ENCODE measurements around the gene RPL29.

RPL29 gene

GRCh38 chr3:51955175-51955892 is 40.4 kb downstream of the RPL29 start, which contains the start of gene GPR62:
TSS of gene GPR62 (plus strand) at chr3:51955381. CDS start at chr3:51955653, 272 bp downstream.
- Histone ChIP-seq H3K36me3 (ENCODE audit: low read length) (no peaks in the 10 kb centered on the region), H3K27ac (ENCODE audit: low read depth, low read length) (no peak within 1 kb of the TSS), H3K9me3 (ENCODE audit: insufficient read depth, low read length) (no peaks in the 10 kb centered on the region), H3K4me3 (ENCODE audit: insufficient read depth, low read length, poor library complexity, severe bottlenecking) (no peak within 1 kb of the TSS), H3K27me3 (ENCODE audit: low read length) (no peaks in the 10 kb centered on the region), H3K79me2 (ENCODE audit: insufficient read depth, low read length) (no peaks in the 10 kb centered on the region), H3F3A (ENCODE audit: insufficient read depth) (no peaks in the 10 kb centered on the region), H4K20me1 (ENCODE audit: low read depth, low read length) (no peaks in the 10 kb centered on the region), H2AFZ (ENCODE audit: low read depth, low read length, severe bottlenecking) (no peak within 1 kb of the TSS), H3K9me2 (replicated peaks; ENCODE audit: insufficient read depth, low read length) (no peaks in the 10 kb centered on the region), H3K4me2 (ENCODE audit: low read depth, low read length, poor library complexity, severe bottlenecking) (no peak within 1 kb of the TSS), H3K9ac (ENCODE audit: low read length) (no peak within 1 kb of the TSS)
- TF ChIP-seq CTCF (IDR thresholded peaks at IDR 0.05; ENCODE audit: insufficient read depth, low read length, poor library complexity, severe bottlenecking) (no peak), EZH2phosphoT487 (conservative IDR thresholded peaks at IDR 0.05; ENCODE audit: low read length) (no peak)

GRCh38 chr3:51954713-51955112 is 41.0 kb downstream of the RPL29 start:
- Histone ChIP-seq H3F3A (ENCODE audit: insufficient read depth) (no peaks in the 10 kb centered on the region), H3K9ac (ENCODE audit: low read length) (no peak overlapping the region), H3K9me2 (replicated peaks; ENCODE audit: insufficient read depth, low read length) (no peaks in the 10 kb centered on the region), H3K27me3 (ENCODE audit: low read length) (no peaks in the 10 kb centered on the region), H2AFZ (ENCODE audit: low read depth, low read length, severe bottlenecking) (no peak overlapping the region), H4K20me1 (ENCODE audit: low read depth, low read length) (no peaks in the 10 kb centered on the region), H3K4me3 (ENCODE audit: insufficient read depth, low read length, poor library complexity, severe bottlenecking) (no peak overlapping the region), H3K9me3 (ENCODE audit: insufficient read depth, low read length) (no peaks in the 10 kb centered on the region), H3K4me2 (ENCODE audit: low read depth, low read length, poor library complexity, severe bottlenecking) (no peak overlapping the region), H3K36me3 (ENCODE audit: low read length) (no peaks in the 10 kb centered on the region), H3K79me2 (ENCODE audit: insufficient read depth, low read length) (no peaks in the 10 kb centered on the region), H3K27ac (ENCODE audit: low read depth, low read length) (no peak overlapping the region)
- TF ChIP-seq CTCF (IDR thresholded peaks at IDR 0.05; ENCODE audit: insufficient read depth, low read length, poor library complexity, severe bottlenecking) (no peak), EZH2phosphoT487 (conservative IDR thresholded peaks at IDR 0.05; ENCODE audit: low read length) (no peak)

GRCh38 chr3:51954105-51954504 is 41.6 kb downstream of the RPL29 start:
- Histone ChIP-seq H2AFZ (ENCODE audit: low read depth, low read length, severe bottlenecking) (no peak overlapping the region), H3K36me3 (ENCODE audit: low read length) (no peaks in the 10 kb centered on the region), H3K4me2 (ENCODE audit: low read depth, low read length, poor library complexity, severe bottlenecking) (no peak overlapping the region), H3K9me2 (replicated peaks; ENCODE audit: insufficient read depth, low read length) (no peaks in the 10 kb centered on the region), H3K9me3 (ENCODE audit: insufficient read depth, low read length) (no peaks in the 10 kb centered on the region), H3K27me3 (ENCODE audit: low read length) (no peaks in the 10 kb centered on the region), H3K9ac (ENCODE audit: low read length) (no peak overlapping the region), H3F3A (ENCODE audit: insufficient read depth) (no peaks in the 10 kb centered on the region), H3K27ac (ENCODE audit: low read depth, low read length) (no peak overlapping the region), H4K20me1 (ENCODE audit: low read depth, low read length) (no peaks in the 10 kb centered on the region), H3K79me2 (ENCODE audit: insufficient read depth, low read length) (no peaks in the 10 kb centered on the region), H3K4me3 (ENCODE audit: insufficient read depth, low read length, poor library complexity, severe bottlenecking) (no peak overlapping the region)
- TF ChIP-seq EZH2phosphoT487 (conservative IDR thresholded peaks at IDR 0.05; ENCODE audit: low read length) (no peak), CTCF (IDR thresholded peaks at IDR 0.05; ENCODE audit: insufficient read depth, low read length, poor library complexity, severe bottlenecking) (no peak)

Measured in SU-DHL-6 (cell line).